ENCODE data around the gene HDAC7.
A peak's percentile ranks its signal among the peaks of the same experiment; 100 is the strongest.
"Not testable (repeated sequence)": the region's sequence is repeated elsewhere in the genome, so short reads cannot be mapped to it uniquely, and the experiment has no call there.

The HDAC7 gene

GRCh38 chr12:47811581-47812484 is 7.9 kb downstream of the HDAC7 start:
- DNase-seq (ENCODE audit: low spot score), result no peak

- DNase-seq (ENCODE audit: low spot score), result no peak
These were observed 8.7 kb downstream of the HDAC7 start for GRCh38 chr12:47811072-47811396.

- DNase-seq (ENCODE audit: low spot score), result not testable (repeated sequence)
These were observed 10.2 kb downstream of the HDAC7 start for GRCh38 chr12:47809518-47809917.

GRCh38 chr12:47808574-47809365 is 10.9 kb downstream of the HDAC7 start:
- DNase-seq (ENCODE audit: low spot score), result peak; percentile 38

GRCh38 chr12:47808050-47808449 is 11.7 kb downstream of the HDAC7 start:
- no peak for DNase-seq (ENCODE audit: low spot score)

GRCh38 chr12:47807338-47807737 is 12.4 kb downstream of the HDAC7 start:
- DNase-seq (ENCODE audit: low spot score), result no peak

- no peak for DNase-seq (ENCODE audit: low spot score)
These were observed 14.3 kb downstream of the HDAC7 start for GRCh38 chr12:47805417-47805816.

- DNase-seq (ENCODE audit: low spot score), result no peak
These were observed 15.5 kb downstream of the HDAC7 start for GRCh38 chr12:47804171-47804570.

- no peak for DNase-seq (ENCODE audit: low spot score)
These were observed 16.4 kb downstream of the HDAC7 start for GRCh38 chr12:47803191-47803875.

GRCh38 chr12:47802312-47802711 is 17.4 kb downstream of the HDAC7 start:
- no peak for DNase-seq (ENCODE audit: low spot score)

- DNase-seq (ENCODE audit: low spot score), result no peak
These were observed 17.8 kb downstream of the HDAC7 start for GRCh38 chr12:47801904-47802246.

GRCh38 chr12:47801170-47801903 is 18.4 kb downstream of the HDAC7 start:
- DNase-seq (ENCODE audit: low spot score), result no peak

GRCh38 chr12:47800582-47800981 is 19.1 kb downstream of the HDAC7 start:
- DNase-seq (ENCODE audit: low spot score), result no peak

GRCh38 chr12:47799357-47799955 is 20.2 kb downstream of the HDAC7 start:
- DNase-seq (ENCODE audit: low spot score), result no peak

GRCh38 chr12:47798382-47798948 is 21.2 kb downstream of the HDAC7 start:
- no peak for DNase-seq (ENCODE audit: low spot score)

- no peak for DNase-seq (ENCODE audit: low spot score)
These were observed 22.3 kb downstream of the HDAC7 start for GRCh38 chr12:47797441-47797840.

GRCh38 chr12:47795814-47796411 is 23.8 kb downstream of the HDAC7 start:
- DNase-seq (ENCODE audit: low spot score), result no peak

GRCh38 chr12:47795121-47795813 is 24.4 kb downstream of the HDAC7 start:
- no peak for DNase-seq (ENCODE audit: low spot score)

GRCh38 chr12:47794679-47795078 is 25.0 kb downstream of the HDAC7 start:
- DNase-seq (ENCODE audit: low spot score), result no peak

- no peak for DNase-seq (ENCODE audit: low spot score)
These were observed 26.6 kb downstream of the HDAC7 start for GRCh38 chr12:47793015-47793681.

Measured in RKO (cell line).